Heart right ventricle (tissue), 16 donors: ENCODE results near the gene CETN3. TPM values are rescaled to one million over a fixed set of nuclear protein-coding genes. Genes with fewer than 3 reads are reported as not detected.

ENCODE experiments used
- ATAC-seq, 8 donors: fragments of 200-7000 bp; cut with Tn5 transposase; one replicate each; pipeline ENCODE4 v1.9.1; 2020; ENCODE audit warnings: mild to moderate bottlenecking in 8 of 8, moderate library complexity in 8 of 8, moderate number of reproducible peaks in 1 of 8
- DNase-seq, 2 donors: peaks; one replicate each; pipeline ENCODE4 v3.0.0-alpha.2; 2020
- H3K27ac ChIP-seq, 10 donors: fragments of 200-600 bp; sonication (generic) in 2 of 10; one replicate each; pipeline versions ENCODE4 v1.5.0 to v1.8.0; 2020 to 2022; ENCODE audit warnings: mild to moderate bottlenecking in 3 of 10
- H3K27me3 ChIP-seq, 7 donors: fragments of 200-600 bp; one replicate each; pipeline ENCODE4 v1.8.0; 2021 to 2022; ENCODE audit warnings: mild to moderate bottlenecking in 2 of 7
- H3K36me3 ChIP-seq, 9 donors: fragments of 200-600 bp; sonication (generic) in 1 of 9; one replicate each; pipeline versions ENCODE4 v1.5.0 to v1.8.0; 2020 to 2022; ENCODE audit warnings: mild to moderate bottlenecking in 2 of 9
- H3K4me1 ChIP-seq, 9 donors: fragments of 200-600 bp; sonication (generic) in 1 of 9; one replicate each; pipeline versions ENCODE4 v1.5.0 to v1.8.0; 2020 to 2022; ENCODE audit warnings: mild to moderate bottlenecking in 4 of 9
- H3K4me3 ChIP-seq, 10 donors: fragments of 200-600 bp; sonication (generic) in 2 of 10; one replicate each; pipeline versions ENCODE4 v1.5.0 to v1.8.0; 2020 to 2022; ENCODE audit warnings: mild to moderate bottlenecking in 7 of 10, moderate library complexity in 2 of 10
- H3K9me3 ChIP-seq, 11 donors: fragments of 200-600 bp in 10 of 11; sonication (generic) in 2 of 11; one replicate each; pipeline versions ENCODE4 v1.5.0 to v1.8.0; 2013 to 2022; ENCODE audit warnings: mild to moderate bottlenecking in 2 of 11, control low read depth in 1 of 11, moderate library complexity in 1 of 11
- CTCF ChIP-seq, 9 donors: fragments of 200-600 bp; sonication (generic) in 2 of 9; IDR thresholded peaks; one replicate each; pipeline versions ENCODE4 v1.5.0 to v1.8.0; 2021 to 2022; ENCODE audit warnings: antibody characterized with exemption in 9 of 9, mild to moderate bottlenecking in 5 of 9, moderate library complexity in 1 of 9
- WGBS, 2 donors: extraction: QIAGEN DNeasy Blood & Tissue Kit; methylation state at CpG; one replicate each; pipeline ENCODE4 v1.1.7; 2013; ENCODE audit warnings: inconsistent platforms in 1 of 2; 5-methylcytosine and 5-hydroxymethylcytosine counted together
- intact Hi-C, 10 donors: fragments of 100-400 bp; cut with DNase I; formaldehyde crosslinking; loops; one replicate each; pipeline versions ENCODE4 v1.11.1 to v1.14.2; 2022
- polyA plus RNA-seq, 2 donors: library from polyadenylated mRNA; stranded (reverse); fragments of 200-250 nt; gene quantifications; one replicate each; pipeline ENCODE4 v1.2.3, GENCODE V29; 2013
- total RNA-seq, 10 donors: library from RNA; stranded (reverse); fragmentation: NEBNext Ultra II Directional in 3 of 10; extraction: Animal tissue kit (Norgen Biotek cat#: 25700) in 3 of 10; gene quantifications; one replicate each; pipeline versions ENCODE4 v1.2.1 to v1.2.4, GENCODE V29; 2021 to 2023
- donor health status: Arrhythmogenic right ventricular cardiomyopathy.
- donor health status: ischemic (EF 13 %, LVEDD 7.1; RV severe dilation, severe dysfunction).
- donor health status: healthy with polysubstance abuse.
- donor health status: DM: no; HTN: yes; CAD: no.
- donor health status: DM: no; HTN: no; CAD: no.
- donor health status: ischemic (EF 25% LVEDD 6.9; RV normal size, moderate dysfunction).
- donor health status: ischemic (EF 25% LVEDD 5.7; RV mildly dilated, moderate dysfunction).
- donor health status: healthy.
- donor health status: DM: yes; HTN: yes; CAD: no.
- donor health status: Ischemic cardiomyopathy.
- donor health status: ischemic (EF 35%, LVEDD 5.7; RV mildly dilated, moderate dysfunction).
- donor health status: nonischemic (EF 11% LVEDD 7.7; RV severe dilation, severe dysfunction).
- donor health status: DM: yes; HTN: yes; CAD: no.
- donor health status: PGD.
- donor health status: ischemic (EF 29% LVEDD 5.4; RV normal size, mild dysfunction).
- donor health status: nonischemic (EF 23%, LVEDD 6.1; RV moderate dilation, normal function).

The CETN3 gene
- total and polyA plus RNA-seq, 12 donors, result 14.4 to 26.6 (median 20.4) TPM

- Histone ChIP-seq H3K4me1 (peaks cover 0 to 12% (median 0%) of the 10 kb centered on the region in 9 donors), H3K36me3 (peaks cover 0 to 24% (median 0%) of the 10 kb centered on the region in 9 donors), H3K27ac (no peak overlapping the region), H3K4me3 (no peak overlapping the region), H3K9me3 (no peaks in the 10 kb centered on the region), H3K27me3 (no peaks in the 10 kb centered on the region)
- WGBS, 2 donors, result 41 to 58% methylated on average over 3 of the region's 3 CpGs
- DNase-seq (no peak), ATAC-seq (peak in 3 of 8 donors; percentile 10 to 39 (median 27))
- intact Hi-C loops, result no loop called here
- no peak for TF ChIP-seq CTCF (IDR thresholded peaks at IDR 0.05)
These were observed 18.6 kb downstream of the CETN3 start for GRCh38 chr5:90390928-90391327.

- Histone ChIP-seq H3K9me3 (no peaks in the 10 kb centered on the region), H3K4me3 (no peak overlapping the region), H3K4me1 (peaks cover 0 to 12% (median 0%) of the 10 kb centered on the region in 9 donors), H3K27ac (no peak overlapping the region), H3K27me3 (no peaks in the 10 kb centered on the region), H3K36me3 (peaks cover 0 to 24% (median 0%) of the 10 kb centered on the region in 9 donors)
- ATAC-seq (no peak), DNase-seq (no peak)
- no peak for TF ChIP-seq CTCF (IDR thresholded peaks at IDR 0.05)
- WGBS, 2 donors, result 87 to 89% methylated on average over 2 of the region's 2 CpGs
- intact Hi-C loops, result no loop called here
These were observed 19.2 kb downstream of the CETN3 start for GRCh38 chr5:90390326-90390725.

GRCh38 chr5:90387508-90387907 is 22.0 kb downstream of the CETN3 start:
- H3K36me3 ChIP-seq, result peaks cover 0 to 6% (median 0%) of the 10 kb centered on the region in 9 donors
- ATAC-seq (no peak), DNase-seq (no peak)
- H3K9me3 ChIP-seq, result no peaks in the 10 kb centered on the region
- TF ChIP-seq CTCF (IDR thresholded peaks at IDR 0.05), result no peak
- H3K4me1 ChIP-seq, result peaks cover 0 to 12% (median 0%) of the 10 kb centered on the region in 9 donors
- H3K27ac ChIP-seq, result no peak overlapping the region
- H3K27me3 ChIP-seq, result no peaks in the 10 kb centered on the region
- no peak overlapping the region for H3K4me3 ChIP-seq
- 43 to 48% methylated on average over 3 of the region's 3 CpGs for WGBS, 2 donors
- intact Hi-C loops, result loop anchor here in 2 of 10 donors (5.0 to 10.0 kb wide), 2 partner anchors 1660 to 1663 kb away; no protein-coding TSS in a partner anchor

DNA sequence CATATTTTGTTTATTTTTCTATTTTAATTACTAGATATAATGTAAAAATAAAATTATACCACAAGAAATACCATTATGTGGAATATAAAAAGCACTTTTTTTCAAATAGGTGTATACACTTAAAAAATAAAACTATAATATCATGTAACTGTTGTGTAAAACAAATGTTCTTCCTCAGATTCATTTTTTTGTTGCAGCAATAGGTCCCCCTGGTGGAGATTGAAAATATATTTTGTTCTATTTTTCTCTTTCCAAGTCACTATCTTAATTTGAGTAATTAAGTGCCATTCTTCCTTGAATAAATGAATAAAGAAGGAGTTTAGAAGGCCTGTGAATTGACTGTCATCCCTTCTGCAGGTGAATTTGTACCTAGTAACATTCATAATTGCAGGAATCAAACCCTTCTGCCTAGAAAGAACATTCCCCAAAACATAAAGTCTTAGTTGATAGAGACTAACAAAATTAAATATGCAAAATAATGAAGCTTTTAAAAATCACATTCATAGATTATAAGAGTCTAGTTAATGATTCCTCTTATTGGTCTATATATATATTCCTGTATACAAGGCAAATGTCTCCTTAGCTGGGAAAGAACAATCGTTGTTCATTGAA is 23.4 kb downstream of the CETN3 start:
- H3K4me3 ChIP-seq, result no peak overlapping the region
- H3K27me3 ChIP-seq, result no peaks in the 10 kb centered on the region
- intact Hi-C loops, result loop anchor here in 2 of 10 donors (5.0 to 10.0 kb wide), 2 partner anchors 1659 to 1661 kb away; no protein-coding TSS in a partner anchor
- 91 to 94% methylated on average over 1 of the region's 1 CpG for WGBS, 2 donors
- no peak overlapping the region for H3K27ac ChIP-seq
- H3K9me3 ChIP-seq, result no peaks in the 10 kb centered on the region
- DNase-seq, result no peak
- H3K4me1 ChIP-seq, result peaks cover 0 to 12% (median 0%) of the 10 kb centered on the region in 9 donors
- no peaks in the 10 kb centered on the region for H3K36me3 ChIP-seq
- ATAC-seq, result no peak
- peak in 8 of 9 donors; percentile 12 to 63 (median 54) for TF ChIP-seq CTCF (IDR thresholded peaks at IDR 0.05)
